Upper lobe of left lung (tissue), 6 donors: ENCODE results near the gene WDR35. TPM values are rescaled to one million over a fixed set of nuclear protein-coding genes. Genes with fewer than 3 reads are reported as not detected.

Source experiments
- ATAC-seq, 2 donors: fragments of 200-7000 bp; cut with Tn5 transposase; one replicate each; pipeline ENCODE4 v1.9.1; 2022; ENCODE audit warnings: mild to moderate bottlenecking in 2 of 2, moderate library complexity in 2 of 2; ENCODE audit not compliant: low FRiP score in 2 of 2
- DNase-seq, 2 donors: peaks; one replicate each; pipeline ENCODE4 v3.0.0-alpha.2; 2019 to 2020
- H3K27ac ChIP-seq, 4 donors: fragments of 200-600 bp; sonication (generic); one replicate each; pipeline ENCODE4 v1.5.1; 2016 to 2019
- H3K27me3 ChIP-seq, 4 donors: fragments of 200-600 bp; sonication (generic); one replicate each; pipeline ENCODE4 v1.5.1; 2017 to 2019
- H3K36me3 ChIP-seq, 4 donors: fragments of 200-600 bp; sonication (generic); one replicate each; pipeline ENCODE4 v1.5.1; 2016 to 2019
- H3K4me1 ChIP-seq, 4 donors: fragments of 200-600 bp; sonication (generic); one replicate each; pipeline ENCODE4 v1.5.1; 2018 to 2019
- H3K4me3 ChIP-seq, 4 donors: fragments of 200-600 bp; sonication (generic); one replicate each; pipeline ENCODE4 v1.5.1; 2017 to 2019; ENCODE audit warnings: mild to moderate bottlenecking in 2 of 4, moderate library complexity in 1 of 4
- H3K9me3 ChIP-seq, 4 donors: fragments of 200-600 bp; sonication (generic); one replicate each; pipeline ENCODE4 v1.5.1; 2018 to 2019
- CTCF ChIP-seq, 6 experiments: fragments of 450-650 bp in 4 of 6; fragments of 200-600 bp in 2 of 6; sonication (generic) in 2 of 6; IDR thresholded peaks; one replicate each; pipeline ENCODE4 v1.5.1; 2016 to 2019; ENCODE audit warnings: antibody characterized with exemption in 6 of 6
- EP300 ChIP-seq, 4 donors: sonication (generic); formaldehyde crosslinking; IDR thresholded peaks; one replicate each; pipeline ENCODE4 v1.5.1; 2017; ENCODE audit warnings: antibody characterized with exemption in 4 of 4, control low read depth in 2 of 4
- POLR2A ChIP-seq, 4 donors: fragments of 450-650 bp; IDR thresholded peaks; one replicate each; pipeline ENCODE4 v1.5.1; 2016 to 2017; ENCODE audit warnings: antibody characterized with exemption in 4 of 4, mild to moderate bottlenecking in 2 of 4
- POLR2AphosphoS5 ChIP-seq, 2 donors: sonication (generic); formaldehyde crosslinking; IDR thresholded peaks; one replicate each; pipeline ENCODE4 v1.5.1; 2017; ENCODE audit warnings: antibody characterized with exemption in 2 of 2
- WGBS, 2 donors: methylation state at CpG; one replicate each; pipeline ENCODE4 v1.1.5; 2017 to 2018; 5-methylcytosine and 5-hydroxymethylcytosine counted together
- total RNA-seq, 6 donors: library from RNA; depleted of rRNA in 4 of 6; stranded (reverse); fragments of >200 nt in 4 of 6; gene quantifications; one replicate each; pipeline versions ENCODE4 v1.1.0 to v1.2.1, GENCODE V29; 2016 to 2021
- donor health status: DM: no; HTN: no; CAD: no; lungs with moderate emphysema.
- donor health status: DM: no; HTN: yes; CAD: no; lungs with severe emphysema.

WDR35 gene
- total RNA-seq, 6 donors from 2014 or later, result 4.4 to 16.5 (median 6.9) TPM

- H3K27me3 ChIP-seq, result no peaks in the 10 kb centered on the region
- DNase-seq, result no peak
- 78 to 79% methylated on average over 5 of the region's 5 CpGs for WGBS, 2 donors
- no peaks in the 10 kb centered on the region for H3K9me3 ChIP-seq
- H3K36me3 ChIP-seq, result no peaks in the 10 kb centered on the region
- TF ChIP-seq POLR2A (IDR thresholded peaks at IDR 0.05), result no peak
- TF ChIP-seq POLR2AphosphoS5 (IDR thresholded peaks at IDR 0.05), result no peak
- no peak for TF ChIP-seq EP300 (IDR thresholded peaks at IDR 0.05)
- no peak for TF ChIP-seq CTCF (IDR thresholded peaks at IDR 0.05)
- H3K4me3 ChIP-seq, result no peak overlapping the region
- no peak overlapping the region for H3K27ac ChIP-seq
- H3K4me1 ChIP-seq, result peaks cover 23 to 45% (median 34%) of the 10 kb centered on the region in 4 donors
- ATAC-seq, result no peak
Measured at GRCh38 chr2:19897623-19898245, 92.2 kb downstream of the WDR35 start.

- H3K27ac ChIP-seq, result no peak overlapping the region
Measured at GRCh38 chr2:19895535-19895934, 94.4 kb downstream of the WDR35 start.

GRCh38 chr2:19894134-19894792, 95.6 kb downstream of the WDR35 start:
- DNase-seq (no peak), ATAC-seq (no peak)
- H3K4me1 ChIP-seq, result peaks cover 9 to 28% (median 17%) of the 10 kb centered on the region in 4 donors
- no peak overlapping the region for H3K27ac ChIP-seq
- TF ChIP-seq CTCF (IDR thresholded peaks at IDR 0.05) (no peak), POLR2AphosphoS5 (IDR thresholded peaks at IDR 0.05) (no peak), POLR2A (IDR thresholded peaks at IDR 0.05) (no peak), EP300 (IDR thresholded peaks at IDR 0.05) (no peak)
- WGBS, 2 donors, result 94 to 98% methylated on average over 4 of the region's 4 CpGs
- no peaks in the 10 kb centered on the region for H3K9me3 ChIP-seq
- H3K27me3 ChIP-seq, result no peaks in the 10 kb centered on the region
- H3K4me3 ChIP-seq, result no peak overlapping the region
- no peaks in the 10 kb centered on the region for H3K36me3 ChIP-seq

More at GRCh38 chr2:19895535-19895934, 94.4 kb downstream of the WDR35 start:
- no peak for DNase-seq
- H3K4me1 ChIP-seq, result peaks cover 18 to 38% (median 27%) of the 10 kb centered on the region in 4 donors
- H3K36me3 ChIP-seq, result no peaks in the 10 kb centered on the region
- ATAC-seq, result no peak
- H3K4me3 ChIP-seq, result no peak overlapping the region
- TF ChIP-seq CTCF (IDR thresholded peaks at IDR 0.05) (no peak), POLR2AphosphoS5 (IDR thresholded peaks at IDR 0.05) (no peak), POLR2A (IDR thresholded peaks at IDR 0.05) (no peak), EP300 (IDR thresholded peaks at IDR 0.05) (no peak)
- H3K9me3 ChIP-seq, result no peaks in the 10 kb centered on the region
- WGBS, 2 donors, result 75 to 79% methylated on average over 3 of the region's 3 CpGs
- H3K27me3 ChIP-seq, result no peaks in the 10 kb centered on the region

GRCh38 chr2:19893520-19894133, 96.3 kb downstream of the WDR35 start:
- 93 to 97% methylated on average over 4 of the region's 4 CpGs for WGBS, 2 donors
- DNase-seq (no peak), ATAC-seq (no peak)
- Histone ChIP-seq H3K36me3 (no peaks in the 10 kb centered on the region), H3K4me3 (no peak overlapping the region), H3K27ac (no peak overlapping the region), H3K27me3 (no peaks in the 10 kb centered on the region), H3K9me3 (no peaks in the 10 kb centered on the region), H3K4me1 (peaks cover 3 to 22% (median 12%) of the 10 kb centered on the region in 4 donors)
- no peak for TF ChIP-seq POLR2AphosphoS5 (IDR thresholded peaks at IDR 0.05)
- no peak for TF ChIP-seq EP300 (IDR thresholded peaks at IDR 0.05)
- TF ChIP-seq CTCF (IDR thresholded peaks at IDR 0.05), result no peak
- TF ChIP-seq POLR2A (IDR thresholded peaks at IDR 0.05), result no peak
